ENCODE data around the gene P2RX5.

GRCh38 chr17:3678821-3679530, 17.0 kb downstream of the P2RX5 start:
- TF ChIP-seq, protein P1, sequence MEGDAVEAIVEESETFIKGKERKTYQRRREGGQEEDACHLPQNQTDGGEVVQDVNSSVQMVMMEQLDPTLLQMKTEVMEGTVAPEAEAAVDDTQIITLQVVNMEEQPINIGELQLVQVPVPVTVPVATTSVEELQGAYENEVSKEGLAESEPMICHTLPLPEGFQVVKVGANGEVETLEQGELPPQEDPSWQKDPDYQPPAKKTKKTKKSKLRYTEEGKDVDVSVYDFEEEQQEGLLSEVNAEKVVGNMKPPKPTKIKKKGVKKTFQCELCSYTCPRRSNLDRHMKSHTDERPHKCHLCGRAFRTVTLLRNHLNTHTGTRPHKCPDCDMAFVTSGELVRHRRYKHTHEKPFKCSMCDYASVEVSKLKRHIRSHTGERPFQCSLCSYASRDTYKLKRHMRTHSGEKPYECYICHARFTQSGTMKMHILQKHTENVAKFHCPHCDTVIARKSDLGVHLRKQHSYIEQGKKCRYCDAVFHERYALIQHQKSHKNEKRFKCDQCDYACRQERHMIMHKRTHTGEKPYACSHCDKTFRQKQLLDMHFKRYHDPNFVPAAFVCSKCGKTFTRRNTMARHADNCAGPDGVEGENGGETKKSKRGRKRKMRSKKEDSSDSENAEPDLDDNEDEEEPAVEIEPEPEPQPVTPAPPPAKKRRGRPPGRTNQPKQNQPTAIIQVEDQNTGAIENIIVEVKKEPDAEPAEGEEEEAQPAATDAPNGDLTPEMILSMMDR (IDR thresholded peaks at IDR 0.05 in 8 of 11, conservative IDR thresholded peaks at IDR 0.05 in 3 of 11) = no peak
- TF ChIP-seq POLR2A (IDR thresholded peaks at IDR 0.05) = no peak

All from spleen (tissue), 7 donors.